Neutrophil (primary cell): ENCODE results near the gene CFH.

Source experiments
- H3K27ac ChIP-seq: fragments of 200-600 bp; sonication (generic); 2 replicates; pipeline ENCODE4 v1.5.1; 2016; ENCODE audit warnings: mild to moderate bottlenecking, moderate library complexity
- H3K27me3 ChIP-seq: fragments of 200-600 bp; sonication (generic); 2 replicates; pipeline ENCODE4 v1.6.0; 2016; ENCODE audit warnings: mild to moderate bottlenecking
- H3K36me3 ChIP-seq: fragments of 200-600 bp; sonication (generic); 2 replicates; pipeline ENCODE4 v1.5.1; 2017
- H3K4me1 ChIP-seq, 2 experiments: fragments of 200-600 bp in 1 of 2; sonication (generic) in 1 of 2; 1 replicate in 1 of 2; 2 replicates in 1 of 2; pipeline versions ENCODE4 v1.5.1 to v1.6.1; 2013 to 2016; ENCODE audit warnings: low read depth in 1 of 2, low read length in 1 of 2, mild to moderate bottlenecking in 1 of 2, moderate library complexity in 1 of 2; ENCODE audit not compliant: control insufficient read depth in 1 of 2, insufficient read depth in 1 of 2
- H3K4me3 ChIP-seq, 2 experiments: fragments of 200-600 bp in 1 of 2; sonication (generic) in 1 of 2; 1 replicate in 1 of 2; 2 replicates in 1 of 2; pipeline ENCODE4 v1.5.1; 2013 to 2016; ENCODE audit warnings: low read depth in 1 of 2, low read length in 1 of 2, mild to moderate bottlenecking in 1 of 2, moderate library complexity in 1 of 2
- H3K9me3 ChIP-seq: fragments of 200-600 bp; sonication (generic); 2 replicates; pipeline ENCODE4 v1.5.1; 2016
- CTCF ChIP-seq: fragments of 200-600 bp; sonication (generic); IDR thresholded peaks from 2 replicates; pipeline ENCODE4 v1.5.1; 2016; ENCODE audit warnings: antibody characterized with exemption

CFH gene

GRCh38 chr1:196669051-196669450 is 17.2 kb downstream of the CFH start:
- Histone ChIP-seq H3K27me3 (no peaks in the 10 kb centered on the region), H3K4me3 (no peak overlapping the region), H3K36me3 (no peaks in the 10 kb centered on the region), H3K9me3 (no peaks in the 10 kb centered on the region), H3K4me1 (no peaks in the 10 kb centered on the region), H3K27ac (no peak overlapping the region)
- TF ChIP-seq CTCF = no peak

GRCh38 chr1:196669693-196670092 is 17.9 kb downstream of the CFH start:
- H3K27ac ChIP-seq = no peak overlapping the region
- no peaks in the 10 kb centered on the region for H3K4me1 ChIP-seq
- no peak for TF ChIP-seq CTCF
- H3K36me3 ChIP-seq = no peaks in the 10 kb centered on the region
- no peaks in the 10 kb centered on the region for H3K9me3 ChIP-seq
- H3K27me3 ChIP-seq = no peaks in the 10 kb centered on the region
- no peak overlapping the region for H3K4me3 ChIP-seq

- Histone ChIP-seq H3K4me3 (no peak overlapping the region), H3K27ac (no peak overlapping the region), H3K4me1 (no peaks in the 10 kb centered on the region), H3K9me3 (no peaks in the 10 kb centered on the region), H3K27me3 (no peaks in the 10 kb centered on the region), H3K36me3 (no peaks in the 10 kb centered on the region)
- TF ChIP-seq CTCF = no peak
Measured at GRCh38 chr1:196674908-196675307, 23.1 kb downstream of the CFH start.

GRCh38 chr1:196677781-196678509 is 26.1 kb downstream of the CFH start:
- no peaks in the 10 kb centered on the region for H3K9me3 ChIP-seq
- H3K4me1 ChIP-seq = no peaks in the 10 kb centered on the region
- no peak for TF ChIP-seq CTCF
- H3K27me3 ChIP-seq = no peaks in the 10 kb centered on the region
- H3K4me3 ChIP-seq = no peak overlapping the region
- no peaks in the 10 kb centered on the region for H3K36me3 ChIP-seq
- H3K27ac ChIP-seq = no peak overlapping the region

GRCh38 chr1:196678510-196678884 is 26.7 kb downstream of the CFH start:
- Histone ChIP-seq H3K4me3 (no peak overlapping the region), H3K27me3 (no peaks in the 10 kb centered on the region), H3K27ac (no peak overlapping the region), H3K4me1 (no peaks in the 10 kb centered on the region), H3K36me3 (no peaks in the 10 kb centered on the region), H3K9me3 (no peaks in the 10 kb centered on the region)
- TF ChIP-seq CTCF = no peak
